Lower leg skin (tissue), 4 donors: Measurements from ENCODE around the gene AGPAT4. TPM values are rescaled to one million over a fixed set of nuclear protein-coding genes. Genes with fewer than 3 reads are reported as not detected.

Experiments used
- DNase-seq, 2 donors: peaks; one replicate each; pipeline ENCODE4 v3.0.0-alpha.2; 2019; ENCODE audit warnings: low spot score in 2 of 2
- H3K4me3 ChIP-seq: fragments of 200-600 bp; sonication (generic); 2 replicates; pipeline ENCODE4 v1.5.1; 2017; ENCODE audit warnings: mild to moderate bottlenecking, low read depth; ENCODE audit not compliant: poor library complexity, severe bottlenecking
- POLR2A ChIP-seq, 2 donors: fragments of 450-650 bp; IDR thresholded peaks; one replicate each; pipeline ENCODE4 v1.6.1; 2016 to 2017; ENCODE audit warnings: antibody characterized with exemption in 2 of 2, mild to moderate bottlenecking in 1 of 2, moderate library complexity in 1 of 2
- WGBS, 2 donors: methylation state at CpG; one replicate each; pipeline ENCODE4 v1.1.5; 2018; 5-methylcytosine and 5-hydroxymethylcytosine counted together
- intact Hi-C: fragments of 100-400 bp; cut with DNase I; formaldehyde crosslinking; loops from one replicate; pipeline ENCODE4 v1.15.0; 2023; ENCODE audit warnings: low total_unique reads
- total RNA-seq, 4 donors: library from RNA; depleted of rRNA; stranded (reverse); fragments of >200 nt; gene quantifications; one replicate each; pipeline ENCODE4 v1.1.0, GENCODE V29; 2016
- TF ChIP-seq, protein P1 (sequence below), 3 donors: fragments of 450-650 bp; IDR thresholded peaks; one replicate each; pipeline ENCODE4 v1.5.1; 2016; ENCODE audit warnings: antibody characterized with exemption in 3 of 3, mild to moderate bottlenecking in 3 of 3, moderate library complexity in 2 of 3

Gene AGPAT4
- total RNA-seq, 4 donors from 2014 or later = 0.44 to 2.0 (median 1.2) TPM

- WGBS, 2 donors = 88 to 91% methylated on average over 4 of the region's 4 CpGs
- TF ChIP-seq, protein P1, sequence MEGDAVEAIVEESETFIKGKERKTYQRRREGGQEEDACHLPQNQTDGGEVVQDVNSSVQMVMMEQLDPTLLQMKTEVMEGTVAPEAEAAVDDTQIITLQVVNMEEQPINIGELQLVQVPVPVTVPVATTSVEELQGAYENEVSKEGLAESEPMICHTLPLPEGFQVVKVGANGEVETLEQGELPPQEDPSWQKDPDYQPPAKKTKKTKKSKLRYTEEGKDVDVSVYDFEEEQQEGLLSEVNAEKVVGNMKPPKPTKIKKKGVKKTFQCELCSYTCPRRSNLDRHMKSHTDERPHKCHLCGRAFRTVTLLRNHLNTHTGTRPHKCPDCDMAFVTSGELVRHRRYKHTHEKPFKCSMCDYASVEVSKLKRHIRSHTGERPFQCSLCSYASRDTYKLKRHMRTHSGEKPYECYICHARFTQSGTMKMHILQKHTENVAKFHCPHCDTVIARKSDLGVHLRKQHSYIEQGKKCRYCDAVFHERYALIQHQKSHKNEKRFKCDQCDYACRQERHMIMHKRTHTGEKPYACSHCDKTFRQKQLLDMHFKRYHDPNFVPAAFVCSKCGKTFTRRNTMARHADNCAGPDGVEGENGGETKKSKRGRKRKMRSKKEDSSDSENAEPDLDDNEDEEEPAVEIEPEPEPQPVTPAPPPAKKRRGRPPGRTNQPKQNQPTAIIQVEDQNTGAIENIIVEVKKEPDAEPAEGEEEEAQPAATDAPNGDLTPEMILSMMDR (IDR thresholded peaks at IDR 0.05) = no peak
- no peak for TF ChIP-seq POLR2A (IDR thresholded peaks at IDR 0.05)
- DNase-seq = no peak
- intact Hi-C loops = no loop called here
- no peak overlapping the region for H3K4me3 ChIP-seq
Observed at GRCh38 chr6:161199850-161200249, 74.0 kb downstream of the AGPAT4 start.

DNA sequence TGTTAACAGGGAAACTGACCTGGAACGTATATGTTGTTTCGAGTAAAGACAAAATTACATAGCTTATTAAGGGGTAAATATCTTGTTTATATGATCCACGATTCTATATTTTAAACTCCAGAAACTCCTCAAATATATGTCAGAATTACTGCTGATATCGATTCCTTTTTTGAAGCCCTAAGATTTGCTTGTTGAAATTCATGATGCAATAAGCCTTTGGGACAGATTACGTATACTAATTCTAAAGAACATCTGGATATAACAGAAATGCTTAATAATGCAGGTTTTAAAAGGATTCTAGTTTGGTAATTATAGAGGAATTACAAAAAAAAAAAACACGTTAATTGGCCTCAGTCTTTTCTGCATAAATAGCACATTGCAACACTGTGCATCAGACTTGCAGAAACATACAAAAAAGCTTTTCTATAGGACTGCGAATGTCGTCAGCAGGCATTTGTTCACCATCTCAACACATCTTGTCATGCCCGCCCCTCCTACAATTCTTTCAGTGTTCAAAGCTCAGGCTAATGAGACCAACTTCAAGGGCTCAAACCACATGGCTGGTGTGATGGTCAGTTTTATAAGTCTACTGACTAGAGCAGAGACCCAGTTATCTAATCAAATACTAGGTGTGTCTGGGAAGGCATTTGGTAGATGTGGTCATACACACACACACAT is 74.9 kb downstream of the AGPAT4 start:
- intact Hi-C loops = no loop called here
- 87 to 89% methylated on average over 9 of the region's 9 CpGs for WGBS, 2 donors
- DNase-seq = no peak
- TF ChIP-seq POLR2A (IDR thresholded peaks at IDR 0.05) = no peak
- TF ChIP-seq, protein P1 (IDR thresholded peaks at IDR 0.05) = no peak
- H3K4me3 ChIP-seq = no peak overlapping the region

- TF ChIP-seq, protein P1 (IDR thresholded peaks at IDR 0.05) = no peak
- TF ChIP-seq POLR2A (IDR thresholded peaks at IDR 0.05) = no peak
- no peak overlapping the region for H3K4me3 ChIP-seq
- intact Hi-C loops = no loop called here
- no peak for DNase-seq
- 28 to 38% methylated on average over 4 of the region's 4 CpGs for WGBS, 2 donors
Observed at GRCh38 chr6:161198176-161198575, 75.7 kb downstream of the AGPAT4 start.

DNA sequence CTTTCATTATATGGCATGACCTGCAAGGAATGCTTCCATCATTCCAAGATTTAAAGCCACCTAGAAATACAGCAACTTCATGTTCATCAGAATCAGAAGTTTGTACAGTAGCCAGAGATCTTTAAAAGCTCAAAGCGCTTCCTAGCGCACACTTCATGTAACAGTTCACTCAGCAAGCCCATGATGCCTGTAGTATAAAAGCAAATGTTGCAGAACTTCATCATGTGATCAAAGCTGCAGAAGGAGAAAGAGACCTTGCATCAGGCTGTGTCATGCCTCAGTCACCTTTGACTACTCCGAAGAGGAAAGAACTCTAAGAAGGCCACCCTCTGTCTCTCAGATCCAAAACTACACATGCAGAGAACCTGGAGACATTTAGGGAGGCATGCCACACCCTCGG is 78.5 kb downstream of the AGPAT4 start:
- no peak for DNase-seq
- WGBS, 2 donors = 71 to 84% methylated on average over 4 of the region's 4 CpGs
- intact Hi-C loops = no loop called here
- H3K4me3 ChIP-seq = no peak overlapping the region
- TF ChIP-seq, protein P1 (IDR thresholded peaks at IDR 0.05) = no peak
- TF ChIP-seq POLR2A (IDR thresholded peaks at IDR 0.05) = no peak

DNA sequence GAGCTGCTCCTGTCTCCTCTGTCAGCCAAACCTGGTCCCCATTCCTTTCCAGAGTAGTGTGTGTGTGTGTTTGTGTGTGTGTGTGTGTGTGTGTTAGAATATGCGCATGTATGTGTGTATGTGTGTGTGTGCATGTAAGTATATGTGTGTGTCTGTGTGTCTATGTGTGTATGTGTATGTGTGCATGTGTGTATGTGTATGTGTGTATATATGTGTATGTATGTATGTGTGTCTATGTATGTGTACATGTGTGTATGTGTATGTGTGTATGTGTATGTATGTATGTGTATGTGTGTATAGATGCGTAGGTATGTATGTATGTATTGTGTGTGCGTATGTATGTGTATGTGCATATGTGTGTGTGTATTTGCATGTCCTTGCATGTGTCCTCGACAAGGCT is 79.5 kb downstream of the AGPAT4 start:
- intact Hi-C loops = no loop called here
- no peak for DNase-seq
- H3K4me3 ChIP-seq = no peak overlapping the region
- 96 to 98% methylated on average over 4 of the region's 4 CpGs for WGBS, 2 donors
- no peak for TF ChIP-seq POLR2A (IDR thresholded peaks at IDR 0.05)

- no peak for DNase-seq
- TF ChIP-seq, protein P1 (IDR thresholded peaks at IDR 0.05) = no peak
- no peak for TF ChIP-seq POLR2A (IDR thresholded peaks at IDR 0.05)
- 94 to 95% methylated on average over 5 of the region's 5 CpGs for WGBS, 2 donors
- intact Hi-C loops = no loop called here
- no peak overlapping the region for H3K4me3 ChIP-seq
Observed at GRCh38 chr6:161192636-161193411, 81.0 kb downstream of the AGPAT4 start.
